ENCODE data around the gene TST. TPM values are rescaled to one million over a fixed set of nuclear protein-coding genes. Genes with fewer than 3 reads are reported as not detected.

Gene TST
- total RNA-seq, 4 donors from 2014 or later = 60.8 to 163 (median 82.9) TPM

DNA sequence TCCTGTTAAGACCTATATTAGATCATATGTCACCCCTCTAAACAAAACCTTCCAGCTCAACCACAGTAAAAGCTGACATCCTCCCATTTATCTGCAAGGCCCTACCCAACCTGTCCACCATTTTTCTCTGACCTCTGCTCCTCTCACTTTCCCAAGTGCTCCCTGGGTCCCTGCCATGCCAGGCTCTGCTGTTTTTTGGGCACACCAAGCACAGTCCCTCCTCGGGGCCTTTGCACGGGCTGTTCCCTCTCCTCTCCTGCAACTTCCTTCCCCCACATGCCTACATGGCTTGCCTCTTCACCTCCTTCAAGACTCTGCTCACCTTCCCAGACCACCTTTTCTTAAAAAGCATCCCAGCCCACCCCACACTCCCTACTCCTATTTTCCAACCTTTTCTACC is 9.8 kb downstream of the TST start:
- intact Hi-C loops (cut with DNase I) = no loop called here
- WGBS, 2 donors = 63 to 92% methylated on average over 2 of the region's 2 CpGs
- no peaks in the 10 kb centered on the region for H3K27me3 ChIP-seq
- H3K27ac ChIP-seq = no peak overlapping the region
- no peaks in the 10 kb centered on the region for H3K9me3 ChIP-seq
- TF ChIP-seq, protein P1, sequence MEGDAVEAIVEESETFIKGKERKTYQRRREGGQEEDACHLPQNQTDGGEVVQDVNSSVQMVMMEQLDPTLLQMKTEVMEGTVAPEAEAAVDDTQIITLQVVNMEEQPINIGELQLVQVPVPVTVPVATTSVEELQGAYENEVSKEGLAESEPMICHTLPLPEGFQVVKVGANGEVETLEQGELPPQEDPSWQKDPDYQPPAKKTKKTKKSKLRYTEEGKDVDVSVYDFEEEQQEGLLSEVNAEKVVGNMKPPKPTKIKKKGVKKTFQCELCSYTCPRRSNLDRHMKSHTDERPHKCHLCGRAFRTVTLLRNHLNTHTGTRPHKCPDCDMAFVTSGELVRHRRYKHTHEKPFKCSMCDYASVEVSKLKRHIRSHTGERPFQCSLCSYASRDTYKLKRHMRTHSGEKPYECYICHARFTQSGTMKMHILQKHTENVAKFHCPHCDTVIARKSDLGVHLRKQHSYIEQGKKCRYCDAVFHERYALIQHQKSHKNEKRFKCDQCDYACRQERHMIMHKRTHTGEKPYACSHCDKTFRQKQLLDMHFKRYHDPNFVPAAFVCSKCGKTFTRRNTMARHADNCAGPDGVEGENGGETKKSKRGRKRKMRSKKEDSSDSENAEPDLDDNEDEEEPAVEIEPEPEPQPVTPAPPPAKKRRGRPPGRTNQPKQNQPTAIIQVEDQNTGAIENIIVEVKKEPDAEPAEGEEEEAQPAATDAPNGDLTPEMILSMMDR (IDR thresholded peaks at IDR 0.05) = no peak
- no peak for TF ChIP-seq POLR2A (IDR thresholded peaks at IDR 0.05)
- no peaks in the 10 kb centered on the region for H3K36me3 ChIP-seq
- no peak for DNase-seq
- peaks cover 0 to 34% (median 9%) of the 10 kb centered on the region in 3 donors for H3K4me1 ChIP-seq
- H3K4me3 ChIP-seq = no peak overlapping the region

DNA sequence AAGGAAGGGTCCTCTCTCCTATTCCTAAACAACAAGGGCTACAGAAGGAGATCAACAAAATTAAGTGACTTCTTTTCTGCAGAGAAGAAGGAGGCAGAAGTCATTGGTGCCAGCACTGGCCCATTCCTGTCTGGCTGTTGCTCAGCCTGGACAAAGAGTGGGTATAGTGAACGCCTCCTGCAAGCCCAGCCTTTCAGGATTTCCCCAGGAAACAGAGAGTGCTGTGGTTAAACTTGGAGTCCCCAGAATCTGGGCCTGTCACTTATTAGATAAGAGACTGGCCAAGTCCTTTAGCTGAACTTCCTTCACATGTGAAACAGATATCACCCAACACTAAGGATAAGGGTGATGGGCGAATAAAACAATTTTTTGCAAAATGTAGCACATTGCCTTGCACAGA is 10.9 kb downstream of the TST start:
- peaks cover 0 to 9% (median 0%) of the 10 kb centered on the region in 4 donors for H3K27me3 ChIP-seq
- H3K36me3 ChIP-seq = no peaks in the 10 kb centered on the region
- no peak overlapping the region for H3K27ac ChIP-seq
- no peak for TF ChIP-seq POLR2A (IDR thresholded peaks at IDR 0.05)
- TF ChIP-seq, protein P1 (IDR thresholded peaks at IDR 0.05) = no peak
- H3K9me3 ChIP-seq = no peaks in the 10 kb centered on the region
- DNase-seq = no peak
- no peak overlapping the region for H3K4me3 ChIP-seq
- intact Hi-C loops (cut with DNase I) = no loop called here
- H3K4me1 ChIP-seq = peaks cover 0 to 25% (median 9%) of the 10 kb centered on the region in 3 donors
- WGBS, 2 donors = 47 to 67% methylated on average over 2 of the region's 2 CpGs

DNA sequence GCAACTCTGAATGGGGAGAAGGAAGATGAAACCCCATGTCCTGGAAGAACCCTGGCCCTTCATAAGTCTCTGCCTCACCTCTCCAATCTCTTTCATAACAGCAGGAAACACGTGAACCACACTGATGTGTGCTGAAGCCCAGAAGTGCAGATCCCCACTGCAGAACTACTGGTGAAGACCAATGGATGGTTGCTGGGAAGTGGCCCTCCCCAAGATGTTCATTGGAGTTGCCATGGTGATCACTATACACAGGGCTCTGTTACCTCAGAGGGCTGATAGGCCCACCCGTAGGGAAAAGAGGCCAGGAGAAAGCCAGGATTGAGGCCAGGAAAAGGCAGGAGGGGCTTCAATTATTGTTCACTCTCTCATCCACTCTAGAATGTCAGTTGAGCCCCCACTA is 11.6 kb downstream of the TST start:
- Histone ChIP-seq H3K4me1 (peaks cover 0 to 18% (median 9%) of the 10 kb centered on the region in 3 donors), H3K27me3 (peaks cover 0 to 14% (median 0%) of the 10 kb centered on the region in 4 donors), H3K36me3 (no peaks in the 10 kb centered on the region), H3K27ac (no peak overlapping the region), H3K9me3 (no peaks in the 10 kb centered on the region), H3K4me3 (no peak overlapping the region)
- no peak for TF ChIP-seq POLR2A (IDR thresholded peaks at IDR 0.05)
- TF ChIP-seq, protein P1 (IDR thresholded peaks at IDR 0.05) = no peak
- no peak for DNase-seq
- WGBS, 2 donors = 30 to 64% methylated on average over 1 to 2 of the region's 2 CpGs
- intact Hi-C loops (cut with DNase I) = no loop called here

DNA sequence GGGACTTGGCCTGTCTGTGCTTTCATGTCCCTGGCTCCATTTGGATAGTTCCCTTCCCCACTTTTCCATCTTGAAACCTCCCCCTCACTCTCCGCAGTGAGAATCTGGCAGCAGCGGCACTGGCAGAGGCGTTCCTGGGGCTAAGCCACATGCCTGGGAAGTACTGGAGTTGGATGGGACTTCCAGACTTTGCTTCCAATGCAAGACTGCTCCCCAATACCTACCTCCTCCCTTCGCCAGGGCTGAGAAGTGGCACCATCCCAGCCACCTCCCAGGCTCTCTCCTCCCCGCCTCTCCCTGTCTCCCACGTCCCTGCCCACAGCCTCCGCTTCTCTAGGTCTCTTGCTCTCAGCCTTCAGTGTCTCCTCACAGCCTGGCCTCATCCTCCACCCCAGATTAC is 16.6 kb downstream of the TST start:
- 72 to 79% methylated on average over 6 of the region's 7 CpGs for WGBS, 2 donors
- TF ChIP-seq POLR2A (IDR thresholded peaks at IDR 0.05) = no peak
- TF ChIP-seq, protein P1 (IDR thresholded peaks at IDR 0.05) = no peak
- Histone ChIP-seq H3K9me3 (no peaks in the 10 kb centered on the region), H3K27me3 (peaks cover 0 to 23% (median 0%) of the 10 kb centered on the region in 4 donors), H3K4me1 (peaks cover 4 to 18% (median 10%) of the 10 kb centered on the region in 3 donors), H3K4me3 (no peak overlapping the region), H3K27ac (no peak overlapping the region), H3K36me3 (no peaks in the 10 kb centered on the region)
- no peak for DNase-seq
- intact Hi-C loops (cut with DNase I) = no loop called here

DNA sequence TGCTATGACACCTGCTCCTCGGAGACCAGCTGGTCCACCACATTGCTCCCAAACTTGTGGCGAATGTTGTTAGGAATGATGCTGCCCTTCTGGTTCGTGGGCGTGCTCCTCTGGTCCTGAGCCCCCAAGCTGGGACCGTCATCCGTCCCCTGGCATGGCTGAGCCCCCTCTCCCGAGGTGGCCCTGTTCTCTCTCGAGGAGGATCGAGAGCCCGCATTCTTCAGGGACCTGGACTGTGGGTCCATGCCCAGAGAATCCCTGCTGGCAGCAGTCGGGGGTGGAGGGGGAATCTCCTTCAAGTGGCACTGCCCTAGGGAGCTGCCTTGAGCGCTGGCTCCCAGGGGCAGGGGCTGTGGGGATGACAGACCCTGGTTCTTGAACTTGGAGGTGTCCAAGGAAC is 17.4 kb downstream of the TST start:
- no peak overlapping the region for H3K27ac ChIP-seq
- peaks cover 0 to 23% (median 0%) of the 10 kb centered on the region in 4 donors for H3K27me3 ChIP-seq
- peaks cover 4 to 18% (median 10%) of the 10 kb centered on the region in 3 donors for H3K4me1 ChIP-seq
- intact Hi-C loops (cut with DNase I) = no loop called here
- DNase-seq = no peak
- H3K36me3 ChIP-seq = no peaks in the 10 kb centered on the region
- no peaks in the 10 kb centered on the region for H3K9me3 ChIP-seq
- no peak for TF ChIP-seq POLR2A (IDR thresholded peaks at IDR 0.05)
- TF ChIP-seq, protein P1 (IDR thresholded peaks at IDR 0.05) = no peak
- no peak overlapping the region for H3K4me3 ChIP-seq
- 79 to 89% methylated on average over 6 to 8 of the region's 12 CpGs for WGBS, 2 donors

All from esophagus squamous epithelium (tissue), 5 donors.